Astrocyte (in vitro differentiated cells and primary cell): ENCODE results near the gene PXDN. TPM values are rescaled to one million over a fixed set of nuclear protein-coding genes. Genes with fewer than 3 reads are reported as not detected.

Experiments
- DNase-seq: peaks from one replicate; pipeline ENCODE4 v3.0.0-alpha.2; 2010; ENCODE audit warnings: low read depth
- FAIRE-seq: peaks from 2 replicates; lab custom pipeline; 2011; peaks lifted over from hg19 to GRCh38; lab: Jason Lieb, UNC
- H2AFZ ChIP-seq: 2 replicates; pipeline ENCODE4 v1.6.0; 2012; ENCODE audit warnings: low read depth, low read length, inconsistent platforms
- H3K27ac ChIP-seq: 2 replicates; pipeline ENCODE4 v1.5.1; 2011; ENCODE audit warnings: low read depth, low read length, inconsistent platforms
- H3K27me3 ChIP-seq: 2 replicates; pipeline ENCODE4 v1.6.0; 2011; ENCODE audit warnings: low read length, inconsistent platforms; ENCODE audit not compliant: insufficient read depth
- H3K36me3 ChIP-seq: 2 replicates; pipeline ENCODE4 v1.5.1; 2011; ENCODE audit warnings: low read length, inconsistent platforms; ENCODE audit not compliant: insufficient read depth
- H3K4me1 ChIP-seq: 2 replicates; pipeline ENCODE4 v1.5.1; 2011; ENCODE audit warnings: low read length, inconsistent platforms; ENCODE audit not compliant: insufficient read depth
- H3K4me2 ChIP-seq: 2 replicates; pipeline ENCODE4 v1.6.0; 2012; ENCODE audit warnings: low read length, inconsistent platforms
- H3K4me3 ChIP-seq: 2 replicates; pipeline ENCODE4 v1.5.1; 2011; ENCODE audit warnings: low read depth, mild to moderate bottlenecking, low read length, inconsistent platforms; ENCODE audit not compliant: insufficient read depth
- H3K79me2 ChIP-seq: 2 replicates; pipeline ENCODE4 v1.6.0; 2012; ENCODE audit warnings: mild to moderate bottlenecking, low read length, inconsistent platforms; ENCODE audit not compliant: insufficient read depth
- H3K9ac ChIP-seq: 2 replicates; pipeline ENCODE4 v1.6.0; 2012; ENCODE audit warnings: mild to moderate bottlenecking, low read length, inconsistent platforms
- H3K9me3 ChIP-seq: 2 replicates; pipeline ENCODE4 v1.5.1; 2012; ENCODE audit warnings: low read depth, mild to moderate bottlenecking, low read length, inconsistent platforms; ENCODE audit not compliant: insufficient read depth
- H4K20me1 ChIP-seq: 2 replicates; pipeline ENCODE4 v1.6.0; 2012; ENCODE audit warnings: low read length, inconsistent platforms; ENCODE audit not compliant: insufficient read depth
- H3K27ac Mint-ChIP-seq: one replicate; pipeline ENCODE4 v1.8.0; 2021; ENCODE audit warnings: mild to moderate bottlenecking, mixed read lengths; ENCODE audit not compliant: unreplicated experiment
- H3K27me3 Mint-ChIP-seq: one replicate; pipeline ENCODE4 v1.8.0; 2021; ENCODE audit warnings: low read depth, mixed read lengths; ENCODE audit not compliant: unreplicated experiment
- H3K36me3 Mint-ChIP-seq: one replicate; pipeline ENCODE4 v1.8.0; 2021; ENCODE audit warnings: low read depth, mixed read lengths; ENCODE audit not compliant: unreplicated experiment
- H3K4me1 Mint-ChIP-seq: one replicate; pipeline ENCODE4 v1.8.0; 2021; ENCODE audit warnings: low read depth, mixed read lengths; ENCODE audit not compliant: unreplicated experiment
- H3K4me3 Mint-ChIP-seq: one replicate; pipeline ENCODE4 v1.8.0; 2021; ENCODE audit warnings: mild to moderate bottlenecking, moderate library complexity, mixed read lengths; ENCODE audit not compliant: unreplicated experiment
- H3K9me3 Mint-ChIP-seq: one replicate; pipeline ENCODE4 v1.8.0; 2021; ENCODE audit warnings: mild to moderate bottlenecking, mixed read lengths; ENCODE audit not compliant: unreplicated experiment
- CTCF ChIP-seq: IDR thresholded peaks from 2 replicates; pipeline ENCODE4 v1.5.1; 2011; ENCODE audit warnings: low read depth, mild to moderate bottlenecking, inconsistent platforms, low read length, moderate library complexity; ENCODE audit not compliant: insufficient read depth
- EZH2 ChIP-seq: IDR thresholded peaks from 2 replicates; pipeline ENCODE4 v1.6.1; 2012; ENCODE audit warnings: mild to moderate bottlenecking, low read length, inconsistent platforms; ENCODE audit not compliant: insufficient read depth
- total RNA-seq: library from RNA; stranded (reverse); gene quantifications from 2 replicates; pipeline ENCODE4 v1.2.1, GENCODE V29; 2021

Gene PXDN
- total RNA-seq, 1 donor from 2014 or later: 417 TPM

GRCh38 chr2:1632510-1632909 is 111.8 kb downstream of the PXDN start:
- Histone ChIP-seq H3K27me3 (no peaks in the 10 kb centered on the region), H3K27ac (peak overlapping the region; percentile 80), H3K9ac (peak overlapping the region; percentile 60), H3K4me1 (peaks cover 14% of the 10 kb centered on the region), H3K9me3 (no peaks in the 10 kb centered on the region), H3K4me2 (no peak overlapping the region), H3K79me2 (peaks cover 2% of the 10 kb centered on the region), H4K20me1 (peaks cover 9% of the 10 kb centered on the region), H3K36me3 (peaks cover 41% of the 10 kb centered on the region), H2AFZ (no peak overlapping the region), H3K4me3 (no peak overlapping the region)
- DNase-seq: no peak
- no peak for TF ChIP-seq EZH2
- TF ChIP-seq CTCF: no peak
- H3K4me1 Mint-ChIP-seq: peaks cover 7% of the 10 kb centered on the region
- peaks cover 9% of the 10 kb centered on the region for H3K9me3 Mint-ChIP-seq
- no peak overlapping the region for H3K27ac Mint-ChIP-seq
- H3K4me3 Mint-ChIP-seq: no peak overlapping the region
- H3K27me3 Mint-ChIP-seq: no peaks in the 10 kb centered on the region
- no peak for FAIRE-seq
- H3K36me3 Mint-ChIP-seq: peaks cover 48% of the 10 kb centered on the region

GRCh38 chr2:1632002-1632348 is 112.3 kb downstream of the PXDN start:
- H3K36me3 Mint-ChIP-seq: peaks cover 46% of the 10 kb centered on the region
- Histone ChIP-seq H3K27ac (peak overlapping the region; percentile 80), H3K9ac (peak overlapping the region; percentile 60), H2AFZ (no peak overlapping the region), H3K27me3 (no peaks in the 10 kb centered on the region), H4K20me1 (peaks cover 5% of the 10 kb centered on the region), H3K36me3 (peaks cover 41% of the 10 kb centered on the region), H3K9me3 (no peaks in the 10 kb centered on the region), H3K4me1 (peaks cover 14% of the 10 kb centered on the region), H3K4me2 (peak overlapping the region; percentile 27), H3K79me2 (peaks cover 2% of the 10 kb centered on the region), H3K4me3 (no peak overlapping the region)
- TF ChIP-seq CTCF: no peak
- no peak for TF ChIP-seq EZH2
- H3K4me1 Mint-ChIP-seq: peaks cover 8% of the 10 kb centered on the region
- FAIRE-seq (no peak), DNase-seq (peak; percentile 85)
- peaks cover 9% of the 10 kb centered on the region for H3K9me3 Mint-ChIP-seq
- no peak overlapping the region for H3K27ac Mint-ChIP-seq
- no peaks in the 10 kb centered on the region for H3K27me3 Mint-ChIP-seq
- H3K4me3 Mint-ChIP-seq: no peak overlapping the region

- FAIRE-seq: no peak
Observed at GRCh38 chr2:1631292-1632001, 112.9 kb downstream of the PXDN start.

More at GRCh38 chr2:1631292-1632001, 112.9 kb downstream of the PXDN start:
- H3K9me3 ChIP-seq: no peaks in the 10 kb centered on the region
- H3K4me3 Mint-ChIP-seq: no peak overlapping the region
- H3K9me3 Mint-ChIP-seq: peaks cover 9% of the 10 kb centered on the region
- no peaks in the 10 kb centered on the region for H3K27me3 Mint-ChIP-seq
- no peak for DNase-seq
- TF ChIP-seq EZH2: no peak
- no peak for TF ChIP-seq CTCF
- H3K9ac ChIP-seq: peak overlapping the region; percentile 53
- no peaks in the 10 kb centered on the region for H4K20me1 ChIP-seq
- no peak overlapping the region for H3K27ac Mint-ChIP-seq
- no peak overlapping the region for H2AFZ ChIP-seq
- H3K79me2 ChIP-seq: peaks cover 2% of the 10 kb centered on the region
- H3K36me3 ChIP-seq: peaks cover 41% of the 10 kb centered on the region
- H3K4me3 ChIP-seq: no peak overlapping the region
- peaks cover 46% of the 10 kb centered on the region for H3K36me3 Mint-ChIP-seq
- H3K4me1 ChIP-seq: peaks cover 15% of the 10 kb centered on the region
- peak overlapping the region; percentile 27 for H3K4me2 ChIP-seq
- H3K27ac ChIP-seq: peak overlapping the region; percentile 80
- peaks cover 9% of the 10 kb centered on the region for H3K4me1 Mint-ChIP-seq
- no peaks in the 10 kb centered on the region for H3K27me3 ChIP-seq
